Testis (tissue), 2 donors: Measurements from ENCODE around the gene PCNX3.

Experiments used
- CTCF ChIP-seq, 3 experiments: fragments of 450-650 bp in 2 of 3; fragments of 200-600 bp in 1 of 3; sonication (generic) in 1 of 3; IDR thresholded peaks; one replicate each; pipeline ENCODE4 v1.5.1; 2016 to 2019; ENCODE audit warnings: antibody characterized with exemption in 3 of 3, mild to moderate bottlenecking in 2 of 3, moderate library complexity in 1 of 3
- POLR2A ChIP-seq: fragments of 450-650 bp; IDR thresholded peaks from one replicate; pipeline ENCODE4 v1.6.1; 2017; ENCODE audit warnings: antibody characterized with exemption, mild to moderate bottlenecking, moderate library complexity

- TF ChIP-seq CTCF (IDR thresholded peaks at IDR 0.05) (no peak), POLR2A (no peak)
Measured at GRCh38 chr11:65680192-65680743, 64.7 kb downstream of the PCNX3 start.
